HG02623 (cell line): ENCODE results near the gene PJA2.
A peak's percentile ranks its signal among the peaks of the same experiment; 100 is the strongest.
"Not testable (repeated sequence)": the region's sequence is repeated elsewhere in the genome, so short reads cannot be mapped to it uniquely, and the experiment has no call there.

ENCODE experiments used
- ATAC-seq: cut with Tn5 transposase; IDR thresholded peaks from one replicate; pipeline ENCODE4 v1.9.1; 2021; ENCODE audit warnings: moderate library complexity; ENCODE audit not compliant: unreplicated experiment

The PJA2 gene

GRCh38 chr5:109409844-109410388, at the start of gene PJA2:
Gene PJA2 (minus strand): TSS chr5:109409974. CDS start chr5:109383433, 26,541 bp downstream.
- ATAC-seq, result peak; percentile 86

GRCh38 chr5:109455598-109456096, 45.9 kb upstream of the PJA2 start:
- peak; percentile 100 for ATAC-seq

- ATAC-seq, result no peak
Measured at GRCh38 chr5:109454731-109455505, 45.1 kb upstream of the PJA2 start.

- ATAC-seq, result no peak
Measured at GRCh38 chr5:109453251-109453650, 43.5 kb upstream of the PJA2 start.

GRCh38 chr5:109452661-109453060, 42.9 kb upstream of the PJA2 start:
- ATAC-seq, result no peak

- ATAC-seq, result no peak
Measured at GRCh38 chr5:109451146-109451545, 41.4 kb upstream of the PJA2 start.

GRCh38 chr5:109450129-109450877, 40.5 kb upstream of the PJA2 start:
- no peak for ATAC-seq

- ATAC-seq, result no peak
Measured at GRCh38 chr5:109448838-109449237, 39.1 kb upstream of the PJA2 start.

- no peak for ATAC-seq
Measured at GRCh38 chr5:109439590-109439989, 29.8 kb upstream of the PJA2 start.

GRCh38 chr5:109426075-109426474, 16.3 kb upstream of the PJA2 start:
- ATAC-seq, result no peak

- not testable (repeated sequence) for ATAC-seq
Measured at GRCh38 chr5:109425521-109425920, 15.7 kb upstream of the PJA2 start.

- ATAC-seq, result no peak
Measured at GRCh38 chr5:109421956-109422355, 12.2 kb upstream of the PJA2 start.

- no peak for ATAC-seq
Measured at GRCh38 chr5:109418712-109419352, 9.1 kb upstream of the PJA2 start.

GRCh38 chr5:109416882-109417281, 7.1 kb upstream of the PJA2 start:
- no peak for ATAC-seq

GRCh38 chr5:109413921-109414461, 4.2 kb upstream of the PJA2 start:
- not testable (repeated sequence) for ATAC-seq

- no peak for ATAC-seq
Measured at GRCh38 chr5:109413458-109413857, 3.7 kb upstream of the PJA2 start.

GRCh38 chr5:109412981-109413402, 3.2 kb upstream of the PJA2 start:
- no peak for ATAC-seq

GRCh38 chr5:109411627-109412026, 1.9 kb upstream of the PJA2 start:
- no peak for ATAC-seq

GRCh38 chr5:109411149-109411514, 1.4 kb upstream of the PJA2 start:
- ATAC-seq, result no peak

- ATAC-seq, result peak; percentile 13
Measured at GRCh38 chr5:109410389-109411148, 795 bp upstream of the PJA2 start.
